T follicular helper cell (primary cell): ENCODE results near the gene PDE11A.
"Not testable (repeated sequence)": the region's sequence is repeated elsewhere in the genome, so short reads cannot be mapped to it uniquely, and the experiment has no call there.

Experiments used
- DNase-seq: peaks from one replicate; pipeline ENCODE4 v3.0.0-alpha.2; 2020; ENCODE audit warnings: low read depth

The PDE11A gene

DNA sequence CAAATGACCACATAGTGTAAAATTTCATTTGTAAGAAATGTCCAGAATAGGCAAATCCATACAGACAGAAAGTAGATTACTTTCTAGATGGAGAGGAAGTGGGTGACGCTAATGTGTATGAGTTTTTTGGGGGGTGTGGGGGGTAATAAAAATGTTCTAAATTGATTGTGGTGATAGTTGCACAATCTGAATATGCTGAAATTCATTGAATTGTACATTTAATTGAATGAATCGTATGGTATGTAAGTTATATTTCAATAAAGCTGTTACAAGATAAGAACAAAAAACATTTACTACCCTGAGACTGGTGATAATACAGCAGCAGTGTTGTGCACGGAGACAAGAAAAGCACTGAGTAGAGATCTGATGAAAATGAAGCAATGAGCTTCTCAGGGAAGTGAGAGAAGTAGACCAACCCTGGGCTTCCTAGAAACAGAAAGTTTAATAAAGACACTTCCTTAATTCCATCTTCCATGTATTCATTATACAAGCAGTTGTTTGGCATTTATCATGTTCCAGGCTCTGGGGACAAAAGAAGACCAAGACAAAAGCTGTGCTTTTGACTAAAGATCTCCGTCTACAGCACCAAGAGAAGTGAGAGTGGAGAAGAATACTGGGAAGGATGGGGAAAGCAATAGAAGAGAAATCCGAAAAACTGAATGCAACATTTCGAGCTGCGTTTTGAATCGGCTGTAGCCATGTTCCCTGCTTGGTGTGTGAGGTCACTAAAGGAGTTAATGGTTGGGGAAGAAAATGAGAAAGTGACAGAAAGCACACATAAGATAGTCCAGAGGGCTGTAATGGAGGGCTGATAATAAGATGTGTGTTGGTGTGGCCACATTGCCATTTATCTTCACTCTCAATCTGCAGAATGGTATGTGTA, 1.8 kb upstream of the PDE11A start:
- DNase-seq: no peak

DNA sequence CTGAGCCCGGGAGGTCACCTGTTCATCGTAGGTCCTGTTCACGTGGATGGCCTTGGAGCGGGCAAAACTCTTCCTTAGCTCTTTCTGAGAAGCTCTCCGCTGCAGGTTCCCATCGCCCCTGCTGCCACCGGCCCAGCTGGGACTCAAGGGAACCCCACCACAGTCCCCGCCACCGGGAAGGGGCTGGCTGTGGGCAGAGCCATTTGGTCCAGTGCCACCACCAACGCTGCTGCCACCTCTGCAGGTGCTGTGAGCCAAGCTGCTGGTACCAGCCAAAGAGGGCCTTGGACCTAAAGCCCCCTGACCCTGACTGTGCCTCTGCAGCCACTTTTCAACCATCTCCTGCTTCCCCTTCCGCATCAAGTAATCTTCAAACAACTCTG, 586 bp downstream of the PDE11A start:
- no peak for DNase-seq

DNA sequence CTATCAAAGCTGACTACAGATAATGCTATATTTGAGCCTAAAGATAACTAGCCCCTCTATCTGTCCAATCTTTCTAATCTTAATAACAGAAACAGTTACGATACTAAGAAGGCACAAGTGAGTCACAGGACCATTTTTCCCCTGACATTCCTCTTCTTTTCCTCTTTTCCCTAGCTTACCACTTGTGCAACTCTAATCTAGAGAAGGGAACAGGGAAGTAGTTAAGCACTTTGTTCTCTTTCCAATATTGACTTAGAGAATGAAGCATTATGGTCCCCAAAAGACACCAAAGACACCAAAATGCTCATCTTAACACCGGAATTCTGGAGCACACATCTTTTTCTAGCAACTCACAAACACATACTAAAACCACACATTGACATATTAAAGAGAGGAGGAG, 1.8 kb downstream of the PDE11A start:
- DNase-seq: no peak

DNA sequence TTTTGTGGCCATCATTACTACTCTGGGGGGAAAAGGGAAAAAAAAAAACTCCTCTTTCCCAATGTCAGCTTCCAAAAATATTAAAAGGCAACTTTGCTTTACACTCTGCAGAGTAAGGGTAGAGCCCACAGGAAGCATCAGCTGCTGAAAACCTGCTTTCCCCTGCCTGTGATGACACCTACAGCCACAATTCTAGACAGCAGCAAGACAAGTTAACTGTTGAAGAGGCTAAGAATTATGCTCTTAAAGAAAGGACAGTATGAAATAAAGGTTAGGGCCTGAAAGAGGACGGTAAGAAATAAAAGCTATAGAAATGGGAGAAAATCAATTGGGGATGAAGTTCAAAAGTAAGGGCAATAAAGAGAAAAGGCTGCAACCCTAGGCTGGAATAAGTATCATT, 3.0 kb downstream of the PDE11A start:
- DNase-seq: no peak

DNA sequence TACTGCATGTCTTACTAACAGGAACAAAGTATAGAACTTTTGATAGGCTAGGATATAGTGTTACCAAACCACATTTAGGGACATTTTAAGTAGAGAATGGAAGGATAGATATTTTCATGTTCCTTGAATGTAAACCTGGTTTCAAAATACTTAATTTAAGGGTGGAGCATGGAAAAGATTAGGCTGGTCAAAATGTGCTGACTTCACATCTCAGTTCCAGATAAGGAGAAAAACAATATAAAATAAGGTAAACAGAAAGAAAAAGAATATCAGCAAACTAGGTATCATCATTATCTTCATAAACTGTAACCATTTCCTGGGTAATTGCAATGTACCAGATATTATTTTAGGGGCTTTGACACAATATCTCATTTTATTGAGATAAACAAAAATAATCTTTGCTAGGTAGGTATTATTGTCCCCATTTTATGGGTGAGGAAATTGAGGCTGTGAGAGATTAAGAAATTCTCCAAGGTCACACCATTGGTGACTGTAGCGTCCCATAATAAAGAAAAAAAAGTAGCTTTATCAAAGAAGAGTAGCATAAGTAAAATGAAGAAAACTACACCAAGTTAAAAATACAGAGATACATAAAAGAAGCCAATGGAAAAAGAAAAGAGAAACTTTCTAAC, 3.6 kb downstream of the PDE11A start:
- DNase-seq: no peak

DNA sequence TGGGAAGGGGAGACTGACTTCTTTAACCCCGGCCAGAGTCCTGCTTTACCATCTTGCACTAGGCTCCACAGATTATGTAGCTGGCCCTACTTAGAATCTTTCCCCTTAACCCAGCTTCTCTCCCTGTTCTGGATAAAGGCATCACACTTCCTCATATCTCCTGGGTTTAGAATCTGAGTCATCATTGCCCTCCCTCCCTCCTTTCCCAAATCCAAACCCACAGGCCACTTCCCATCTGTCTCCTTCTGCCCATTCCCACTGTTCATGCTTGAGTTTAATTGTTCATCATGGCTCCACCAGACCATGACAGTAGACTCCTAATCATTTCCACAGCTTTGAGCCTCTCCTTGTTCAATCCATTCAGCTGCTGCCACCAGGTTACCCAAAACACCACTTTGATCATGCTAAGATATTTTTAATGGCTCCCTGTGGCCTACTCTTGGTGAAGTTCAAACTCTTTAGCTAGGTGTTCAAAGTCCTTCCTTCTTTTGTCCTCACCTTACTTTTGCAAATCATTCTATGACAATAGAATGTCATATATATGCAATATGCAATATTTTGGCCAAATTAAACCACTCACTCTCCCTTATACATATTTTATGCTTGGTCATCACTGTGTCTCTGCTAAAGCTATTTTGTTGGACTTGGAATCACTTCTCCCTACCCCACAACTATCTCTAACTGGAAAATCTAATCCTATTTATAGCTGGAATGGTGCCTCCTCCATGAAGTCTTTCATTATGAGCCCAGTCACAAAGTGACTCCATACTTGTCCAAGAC, 5.5 kb downstream of the PDE11A start:
- no peak for DNase-seq

DNA sequence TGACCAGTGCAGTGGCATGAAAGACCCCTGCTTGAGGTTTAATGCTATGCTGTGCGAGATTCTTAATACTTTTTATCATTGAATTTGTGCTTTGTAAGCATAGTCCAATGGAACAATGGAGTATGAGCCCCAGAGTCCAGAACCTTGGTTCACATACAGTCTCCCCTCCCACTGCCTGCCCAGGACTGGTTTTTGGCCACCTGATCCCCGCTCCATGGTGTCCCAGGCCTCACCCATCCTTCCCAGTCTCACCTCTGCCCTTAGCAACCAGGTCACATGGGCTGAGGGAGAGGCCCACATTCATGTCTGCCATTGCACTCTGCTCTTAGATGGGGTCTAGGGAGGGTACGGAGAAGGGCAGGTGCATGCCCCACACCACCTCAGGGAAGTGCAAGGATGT, 6.3 kb downstream of the PDE11A start:
- DNase-seq: no peak

DNA sequence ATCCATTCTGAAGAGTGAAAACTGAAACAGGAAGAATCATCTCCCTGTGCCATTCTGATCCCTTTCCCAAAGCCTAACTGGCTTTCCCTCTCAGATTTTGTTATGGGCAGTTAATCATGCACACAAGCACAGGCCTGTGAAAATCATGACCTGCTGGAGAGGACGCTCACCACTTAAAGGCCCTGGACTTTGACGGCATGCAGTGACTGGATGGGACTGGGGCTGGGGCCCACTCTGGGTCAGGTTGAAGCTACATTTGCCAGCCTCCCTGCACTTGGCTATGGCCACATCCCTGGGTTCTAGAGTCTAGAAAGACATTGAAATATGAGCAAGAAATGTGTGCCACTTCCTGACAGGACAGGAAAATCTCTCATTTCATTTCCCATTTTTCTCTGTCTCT, 12.9 kb downstream of the PDE11A start:
- DNase-seq: no peak

DNA sequence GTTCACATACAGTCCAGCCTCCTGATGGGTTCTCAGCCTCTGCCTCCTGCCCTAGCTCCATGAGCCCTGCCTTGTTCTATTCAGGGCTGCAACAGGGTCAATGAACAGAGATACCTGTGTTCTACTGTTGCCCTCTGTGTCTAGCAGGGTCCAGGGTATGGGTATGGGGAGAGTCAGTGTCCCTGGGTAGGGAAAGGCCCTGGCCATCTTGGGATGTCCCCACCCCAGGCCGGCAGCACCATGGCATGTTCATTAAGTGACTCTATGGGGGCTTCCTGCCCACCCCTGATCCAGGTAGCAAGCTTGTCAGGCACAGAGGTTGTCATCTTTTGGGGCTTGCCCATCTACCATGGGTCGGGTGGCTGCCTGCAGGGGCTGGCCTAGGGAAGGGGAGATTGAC, 13.5 kb downstream of the PDE11A start:
- no peak for DNase-seq

DNA sequence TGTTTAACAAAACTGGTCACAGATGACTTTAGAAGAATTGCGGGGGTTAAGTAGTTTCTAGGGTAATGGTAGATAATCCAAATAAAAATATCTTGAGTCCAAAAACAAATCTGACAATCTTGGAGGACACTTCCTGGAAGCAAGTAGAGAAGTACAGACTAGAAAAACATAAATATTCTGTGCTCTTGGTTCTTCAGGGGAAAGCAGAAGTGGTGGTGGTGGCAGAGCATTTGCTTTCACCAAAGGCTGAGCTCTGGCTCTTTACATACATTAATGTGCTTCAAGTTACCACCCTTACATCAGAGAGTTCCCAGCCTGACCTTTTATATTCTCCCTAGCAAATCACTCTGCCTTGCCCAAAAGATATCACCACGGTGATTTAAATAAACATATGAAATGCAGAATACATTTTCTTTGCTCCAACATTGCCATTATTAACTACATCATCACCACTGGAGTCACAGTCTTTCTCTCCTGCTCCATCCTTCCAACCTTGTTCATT, 15.3 kb downstream of the PDE11A start:
- DNase-seq: no peak

DNA sequence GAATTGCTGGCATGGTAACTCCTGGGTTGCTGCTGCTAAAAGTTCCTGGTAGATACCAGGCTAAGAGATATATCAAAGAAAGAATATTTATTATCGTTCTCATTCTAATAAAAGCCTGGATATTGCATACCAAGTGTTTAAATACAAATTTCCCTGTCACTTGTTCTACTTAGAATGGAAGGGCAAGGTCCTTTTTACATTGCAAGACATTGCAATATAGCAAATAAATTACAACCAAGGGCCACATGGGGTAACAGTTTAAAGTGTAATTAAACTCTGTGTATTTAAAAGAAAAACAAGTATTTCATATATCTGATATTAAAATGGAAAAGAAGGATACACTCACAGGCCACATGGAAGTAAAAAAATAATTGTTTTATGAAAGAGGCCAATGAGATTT, 16.2 kb downstream of the PDE11A start:
- no peak for DNase-seq

DNA sequence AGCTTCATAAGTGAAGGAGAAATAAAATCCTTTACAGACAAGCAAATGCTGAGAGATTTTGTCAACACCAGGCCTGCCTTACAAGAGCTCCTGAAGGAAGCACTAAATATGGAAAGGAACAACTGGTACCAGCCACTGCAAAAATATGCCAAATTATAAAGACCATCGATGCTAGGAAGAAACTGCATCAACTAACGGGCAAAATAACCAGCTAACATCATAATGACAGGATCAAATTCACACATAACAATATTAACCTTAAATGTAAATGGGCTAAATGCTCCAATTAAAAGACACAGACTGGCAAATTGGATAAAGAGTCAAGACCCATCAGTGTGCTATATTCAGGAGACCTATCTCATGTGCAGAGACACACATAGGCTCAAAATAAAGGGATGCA, 21.3 kb downstream of the PDE11A start:
- not testable (repeated sequence) for DNase-seq

DNA sequence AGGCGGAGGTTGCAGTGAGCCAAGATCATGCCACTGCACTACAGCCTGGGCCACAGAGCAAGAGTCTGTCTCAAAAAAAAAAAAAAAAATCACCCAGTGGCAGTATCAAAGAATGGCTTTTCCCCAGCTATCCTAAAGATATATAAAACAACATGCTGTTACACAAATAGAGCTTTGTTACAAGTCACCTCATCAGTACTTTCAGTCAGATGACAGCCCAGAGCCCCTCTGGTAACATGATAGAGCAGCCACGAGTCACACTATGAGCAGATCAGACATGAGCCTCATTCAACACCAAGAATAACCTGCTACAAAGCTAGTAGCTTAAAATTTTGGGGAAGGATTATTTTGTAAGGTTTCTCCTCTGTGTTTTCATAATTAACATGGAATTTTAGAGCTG, 25.2 kb downstream of the PDE11A start:
- no peak for DNase-seq

DNA sequence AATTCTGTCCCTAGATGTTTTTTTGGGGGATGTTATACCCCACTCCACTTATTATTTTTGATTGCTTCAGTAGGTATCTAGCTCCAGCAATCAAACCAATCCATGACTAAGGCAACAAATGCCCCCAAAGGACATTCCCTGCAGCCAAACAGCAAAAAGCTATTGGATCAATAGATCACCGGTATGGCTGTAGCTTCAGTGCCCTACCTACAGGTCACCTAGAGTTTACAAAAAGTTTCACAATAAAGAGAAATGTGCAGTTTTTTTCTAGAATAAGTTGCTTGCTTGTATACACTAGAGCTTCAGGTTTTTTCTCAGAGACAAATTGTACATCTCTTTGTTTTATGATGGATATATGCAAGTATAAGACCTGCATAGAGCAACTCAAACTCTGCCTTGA, 27.7 kb downstream of the PDE11A start:
- no peak for DNase-seq

DNA sequence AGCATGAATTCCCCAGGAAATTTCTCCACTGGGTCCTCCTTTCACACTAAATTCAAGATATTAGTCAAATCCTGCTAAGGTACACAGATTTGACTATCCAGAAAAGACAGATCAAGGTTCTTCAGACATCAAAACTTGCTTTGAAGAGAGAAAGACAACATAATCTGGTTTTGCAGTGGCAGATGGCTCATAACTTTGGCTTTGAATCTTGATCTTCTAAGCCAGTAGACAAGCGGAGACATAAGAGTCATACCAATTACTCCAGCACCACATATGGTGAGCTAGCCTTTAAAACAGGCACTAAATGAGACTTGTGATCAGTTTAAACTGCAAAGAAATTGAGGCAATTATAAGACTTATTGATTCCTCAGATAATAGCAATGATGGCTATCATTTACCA, 29.3 kb downstream of the PDE11A start:
- DNase-seq: no peak

DNA sequence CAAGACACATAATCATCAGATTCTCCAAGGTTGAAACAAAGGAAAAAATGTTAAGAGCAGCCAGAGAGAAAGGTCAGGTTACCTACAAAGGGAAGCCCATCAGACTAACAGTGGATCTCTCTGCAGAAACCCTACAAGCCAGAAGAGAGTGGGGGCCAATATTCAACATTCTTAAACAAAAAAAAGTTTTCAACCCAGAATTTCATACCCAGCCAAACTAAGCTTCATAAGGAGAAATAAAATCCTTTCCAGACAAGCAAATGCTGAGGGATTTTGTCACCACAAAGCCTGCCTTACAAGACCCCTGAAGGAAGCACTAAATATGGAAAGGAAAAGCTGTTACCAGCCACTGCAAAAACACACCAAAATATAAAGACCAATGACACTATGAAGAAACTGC, 39.0 kb downstream of the PDE11A start:
- DNase-seq: not testable (repeated sequence)

DNA sequence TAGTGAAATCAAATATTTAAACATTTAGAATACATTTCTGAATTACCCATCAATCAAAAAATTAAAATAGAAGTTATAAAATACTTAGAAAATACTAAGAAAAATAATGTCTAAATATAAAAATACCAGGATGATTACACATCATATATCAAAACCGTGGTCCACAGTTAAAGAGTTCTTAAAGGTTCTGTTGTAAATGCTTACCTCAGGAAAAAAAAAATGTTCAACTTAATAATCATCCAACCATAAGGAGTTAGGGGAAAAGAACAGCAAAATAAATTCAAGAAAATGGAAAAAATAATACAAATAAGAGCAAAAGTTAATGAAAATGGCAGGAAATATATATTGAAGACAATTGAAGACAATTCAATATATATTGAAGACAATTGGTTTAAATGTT, 43.2 kb downstream of the PDE11A start:
- no peak for DNase-seq

DNA sequence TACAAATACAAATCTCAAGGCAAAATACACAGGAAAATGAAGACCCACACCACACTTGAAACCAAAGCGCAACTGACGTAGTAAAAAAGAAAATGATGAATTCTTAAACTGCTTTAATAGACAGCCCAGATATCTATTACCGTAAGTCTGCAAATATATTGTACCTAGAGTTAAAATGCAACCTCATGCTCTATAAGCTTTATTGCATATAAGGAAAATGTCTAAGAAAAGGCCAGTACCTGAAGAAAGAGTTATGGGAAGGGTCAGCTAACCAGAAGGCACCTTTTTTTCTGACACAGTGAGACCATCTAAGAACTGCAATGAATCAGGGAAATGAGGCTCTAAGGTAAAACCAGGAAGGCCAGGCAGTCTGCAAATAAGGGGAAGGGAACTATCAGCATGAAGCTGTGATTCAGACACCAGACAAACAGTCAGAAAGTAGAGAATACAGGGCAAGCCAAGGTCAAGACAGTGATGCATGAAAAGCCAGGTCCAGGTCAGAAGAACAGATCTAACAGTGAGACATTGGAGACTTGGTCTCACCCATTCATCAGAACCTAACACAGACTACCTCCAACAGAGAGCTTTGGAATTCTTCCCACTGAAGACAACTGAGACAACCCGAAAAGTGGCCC, 46.9 kb downstream of the PDE11A start:
- DNase-seq: no peak

DNA sequence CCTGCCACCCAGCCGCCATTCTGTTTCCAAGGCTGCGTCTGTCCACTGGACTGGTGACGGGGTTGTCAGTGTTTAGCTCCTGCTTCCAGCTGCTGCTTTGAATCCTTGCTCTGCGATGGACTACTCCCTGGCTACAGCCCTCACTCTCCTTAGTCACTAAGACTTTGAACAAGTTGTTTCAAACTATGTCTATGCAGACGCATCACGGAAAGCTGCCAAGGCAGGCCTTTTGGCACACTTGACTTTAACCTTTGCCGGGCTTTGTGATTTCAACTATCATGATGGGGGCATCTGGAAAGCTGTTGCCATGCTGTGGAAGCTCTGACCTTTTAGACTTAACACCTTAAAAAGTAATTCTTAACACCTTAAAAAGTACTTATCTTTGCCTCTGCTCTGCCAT, 54.4 kb downstream of the PDE11A start:
- DNase-seq: no peak

DNA sequence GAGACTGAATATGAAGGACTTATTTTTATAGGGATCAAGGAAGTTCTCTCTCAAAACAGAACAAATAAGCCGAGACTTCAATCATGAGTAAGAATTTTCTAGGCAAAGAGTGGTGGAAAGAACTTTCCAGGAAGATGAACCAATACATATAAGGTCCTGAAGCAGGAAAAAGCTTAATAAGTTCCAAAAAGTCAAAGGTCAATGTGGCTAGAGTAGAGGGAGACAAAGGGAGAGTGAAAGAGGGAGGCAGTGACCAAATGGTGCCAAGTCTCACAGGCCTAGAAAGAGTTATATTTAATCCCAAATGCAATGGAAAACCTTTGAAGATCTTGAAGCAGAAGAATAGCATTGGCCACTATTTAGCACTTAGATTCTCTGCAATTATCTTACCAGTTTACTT, 56.0 kb downstream of the PDE11A start:
- no peak for DNase-seq

DNA sequence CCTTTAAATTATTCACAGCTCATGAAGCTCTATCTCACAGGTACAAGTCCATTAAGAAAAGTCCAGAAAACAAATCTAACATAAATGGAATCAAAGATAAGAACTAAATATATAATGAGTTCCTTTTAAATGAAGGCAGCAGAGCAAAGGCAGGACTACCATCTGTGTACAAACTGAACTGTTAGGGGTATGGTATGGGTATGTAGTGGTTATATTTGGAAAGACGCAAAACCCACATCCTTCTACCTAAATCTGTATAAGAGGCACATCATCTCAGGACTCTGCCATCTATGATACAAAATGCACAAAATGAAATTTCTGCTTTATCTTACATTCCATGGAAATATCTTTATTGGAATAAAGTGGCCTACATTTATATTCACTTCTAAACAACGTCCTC, 59.9 kb downstream of the PDE11A start:
- no peak for DNase-seq

DNA sequence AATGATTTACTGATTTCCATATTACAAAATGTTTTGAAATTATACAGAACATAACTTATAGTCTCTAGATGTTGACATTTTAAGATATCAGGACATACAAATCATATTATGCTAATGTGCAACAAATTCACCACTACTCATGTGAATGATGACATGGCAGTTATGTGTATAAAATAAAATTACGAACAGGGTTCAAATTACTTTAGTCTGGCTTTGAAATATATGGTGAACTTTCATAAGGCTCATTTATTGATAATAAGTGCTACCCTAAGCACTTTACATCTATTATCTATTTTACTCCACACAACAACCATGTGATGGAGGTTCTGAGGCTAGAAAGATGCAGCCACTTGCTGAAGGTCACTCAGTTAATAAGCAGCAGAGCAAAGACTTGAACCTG, 62.8 kb downstream of the PDE11A start:
- DNase-seq: no peak
